ENCODE results near the gene NT5C.
"Not testable (repeated sequence)": the region's sequence is repeated elsewhere in the genome, so short reads cannot be mapped to it uniquely, and the experiment has no call there.

- not testable (repeated sequence) for TF ChIP-seq CTCF (IDR thresholded peaks at IDR 0.05; ENCODE audit: low read depth, low read length, poor library complexity, severe bottlenecking); EZH2phosphoT487 (IDR thresholded peaks at IDR 0.05; ENCODE audit: borderline replicate concordance, low read length)
Measured at GRCh38 chr17:75133607-75134347, 2.2 kb upstream of the NT5C start.

All from DOHH2 (cell line).